ENCODE measurements around the gene GALNS. TPM values are rescaled to one million over a fixed set of nuclear protein-coding genes. Genes with fewer than 3 reads are reported as not detected.

Gene GALNS, protein sequence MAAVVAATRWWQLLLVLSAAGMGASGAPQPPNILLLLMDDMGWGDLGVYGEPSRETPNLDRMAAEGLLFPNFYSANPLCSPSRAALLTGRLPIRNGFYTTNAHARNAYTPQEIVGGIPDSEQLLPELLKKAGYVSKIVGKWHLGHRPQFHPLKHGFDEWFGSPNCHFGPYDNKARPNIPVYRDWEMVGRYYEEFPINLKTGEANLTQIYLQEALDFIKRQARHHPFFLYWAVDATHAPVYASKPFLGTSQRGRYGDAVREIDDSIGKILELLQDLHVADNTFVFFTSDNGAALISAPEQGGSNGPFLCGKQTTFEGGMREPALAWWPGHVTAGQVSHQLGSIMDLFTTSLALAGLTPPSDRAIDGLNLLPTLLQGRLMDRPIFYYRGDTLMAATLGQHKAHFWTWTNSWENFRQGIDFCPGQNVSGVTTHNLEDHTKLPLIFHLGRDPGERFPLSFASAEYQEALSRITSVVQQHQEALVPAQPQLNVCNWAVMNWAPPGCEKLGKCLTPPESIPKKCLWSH
- total RNA-seq, result 10 to 100 TPM in 2 of 4 donors, 1 to 10 TPM in 2; 4.8 to 10.4 (median 9.7) TPM
- polyA plus RNA-seq, result 10 to 100 TPM in 2 of 3 donors, 1 to 10 TPM in 1; 9.0 to 15.4 (median 12.3) TPM
- long read RNA-seq, donor 1, partial matches to known transcripts, result 0 of 1 reads
- long read RNA-seq, donor 1, other reads (novel, unspliced or antisense), result 1 of 1 reads
- long read RNA-seq, donor 2, partial matches to known transcripts, result 7 of 14 reads
- long read RNA-seq, donor 2, other reads (novel, unspliced or antisense), result 3 of 14 reads

DNA sequence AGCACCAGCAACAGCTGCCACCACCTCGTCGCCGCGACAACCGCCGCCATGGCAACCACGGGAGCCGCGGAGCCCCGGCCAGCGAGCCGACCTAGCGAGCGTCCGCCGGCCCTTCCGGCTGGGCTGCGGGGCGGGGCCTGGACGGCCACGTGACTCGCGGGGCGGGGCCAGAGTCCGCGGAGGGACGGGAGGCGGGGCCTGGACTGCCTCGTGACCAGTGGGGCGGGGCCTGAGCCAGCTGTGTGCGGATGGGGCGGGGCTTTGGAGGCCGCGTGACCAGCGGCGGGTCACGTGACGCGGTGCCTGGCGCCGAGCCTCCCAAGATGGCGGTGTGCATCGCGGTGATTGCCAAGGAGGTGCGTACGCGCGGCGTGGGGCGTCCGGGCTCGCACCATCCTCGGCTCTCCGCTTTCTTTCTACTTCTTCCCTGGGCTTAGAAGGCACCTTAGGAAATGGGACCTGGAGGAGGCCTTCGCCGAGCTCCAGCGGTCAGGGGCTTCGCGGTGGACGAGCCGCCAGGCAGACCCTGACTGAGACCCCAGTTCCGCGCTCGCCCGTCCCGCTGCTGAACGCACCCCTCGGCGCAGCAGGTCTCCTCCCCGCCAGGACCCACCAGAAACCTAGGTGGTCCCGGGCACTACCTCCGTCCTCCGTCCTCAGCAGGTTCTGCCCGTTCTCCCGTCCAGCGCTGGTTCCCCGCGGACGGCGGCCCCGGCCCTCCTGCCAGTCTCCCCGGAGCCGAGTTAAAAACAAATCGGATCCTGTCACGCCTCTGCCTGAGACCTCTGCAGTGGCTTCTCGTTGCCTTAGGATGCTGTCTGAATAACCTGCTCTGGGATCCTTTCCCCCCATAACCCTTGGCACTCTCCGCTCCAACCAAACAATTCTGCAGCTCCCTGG is at the start of gene GALNS, which contains the start of gene TRAPPC2L:
Gene GALNS (minus strand): TSS at position 120 of the 900 bp plus-strand sequence. CDS start 70 bp downstream, at position 50.
Gene TRAPPC2L (plus strand): TSS at position 300 of the 900 bp plus-strand sequence. CDS start 24 bp downstream, at position 324.
- intact Hi-C loops (cut with DNase I), result loop anchor here in 1 of 2 donors (5.0 kb wide), 2 partner anchors 45 kb away; partner anchors contain the start of gene APRT
- 0 to 1% (median 0%) methylated on average over 70 to 87 of the region's 87 CpGs for WGBS, 3 donors
- Histone ChIP-seq H3K27ac (peak within 1 kb of the TSS; percentile 84), H3K36me3 (ENCODE audit: insufficient read depth in 1 of 2, low read depth in 1 of 2) (peaks cover 0 to 36% of the 10 kb centered on the region in 2 donors), H3K4me3 (peak within 1 kb of the TSS; percentile 93), H3K9me3 (no peaks in the 10 kb centered on the region), H3K27me3 (ENCODE audit: insufficient read depth in 3 of 3, low read length in 2 of 3) (no peaks in the 10 kb centered on the region), H3K4me1 (peaks cover 13% of the 10 kb centered on the region)
- TF ChIP-seq, protein P1, sequence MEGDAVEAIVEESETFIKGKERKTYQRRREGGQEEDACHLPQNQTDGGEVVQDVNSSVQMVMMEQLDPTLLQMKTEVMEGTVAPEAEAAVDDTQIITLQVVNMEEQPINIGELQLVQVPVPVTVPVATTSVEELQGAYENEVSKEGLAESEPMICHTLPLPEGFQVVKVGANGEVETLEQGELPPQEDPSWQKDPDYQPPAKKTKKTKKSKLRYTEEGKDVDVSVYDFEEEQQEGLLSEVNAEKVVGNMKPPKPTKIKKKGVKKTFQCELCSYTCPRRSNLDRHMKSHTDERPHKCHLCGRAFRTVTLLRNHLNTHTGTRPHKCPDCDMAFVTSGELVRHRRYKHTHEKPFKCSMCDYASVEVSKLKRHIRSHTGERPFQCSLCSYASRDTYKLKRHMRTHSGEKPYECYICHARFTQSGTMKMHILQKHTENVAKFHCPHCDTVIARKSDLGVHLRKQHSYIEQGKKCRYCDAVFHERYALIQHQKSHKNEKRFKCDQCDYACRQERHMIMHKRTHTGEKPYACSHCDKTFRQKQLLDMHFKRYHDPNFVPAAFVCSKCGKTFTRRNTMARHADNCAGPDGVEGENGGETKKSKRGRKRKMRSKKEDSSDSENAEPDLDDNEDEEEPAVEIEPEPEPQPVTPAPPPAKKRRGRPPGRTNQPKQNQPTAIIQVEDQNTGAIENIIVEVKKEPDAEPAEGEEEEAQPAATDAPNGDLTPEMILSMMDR (IDR thresholded peaks at IDR 0.05), result no peak
- ATAC-seq, result peak; percentile 95 to 99 (median 98)
- DNase-seq, result peak; percentile 99 to 100

DNA sequence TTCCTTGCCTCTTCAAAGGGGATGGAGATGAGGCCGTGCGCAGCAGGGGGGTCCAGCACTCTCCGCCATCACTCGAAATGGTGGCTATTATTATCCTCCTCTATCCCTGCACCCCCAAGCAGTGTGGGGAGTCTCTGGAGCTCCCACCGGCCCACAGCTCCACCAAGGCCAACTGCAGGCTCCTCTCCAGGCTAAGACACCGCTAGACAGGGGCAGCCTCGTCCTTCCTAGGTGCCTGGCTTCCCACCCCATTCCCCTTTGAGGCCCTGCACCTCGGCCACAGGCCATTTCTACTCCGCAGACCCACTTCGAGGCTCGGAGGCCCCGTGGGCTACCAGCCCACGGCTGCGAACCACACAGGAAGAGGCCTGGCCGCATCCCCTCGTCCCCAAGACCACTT is 49.3 kb upstream of the GALNS start:
- WGBS, 3 donors, result 87 to 94% (median 93%) methylated on average over 16 of the region's 16 CpGs
- Histone ChIP-seq H3K4me3 (no peak overlapping the region), H3K4me1 (peaks cover 24% of the 10 kb centered on the region), H3K36me3 (ENCODE audit: insufficient read depth in 1 of 2, low read depth in 1 of 2) (no peaks in the 10 kb centered on the region), H3K27me3 (ENCODE audit: insufficient read depth in 3 of 3, low read length in 2 of 3) (no peaks in the 10 kb centered on the region), H3K27ac (no peak overlapping the region), H3K9me3 (no peaks in the 10 kb centered on the region)
- no peak for DNase-seq
- intact Hi-C loops (cut with DNase I), result no loop called here
- TF ChIP-seq, protein P1 (IDR thresholded peaks at IDR 0.05), result no peak
- no peak for ATAC-seq

DNA sequence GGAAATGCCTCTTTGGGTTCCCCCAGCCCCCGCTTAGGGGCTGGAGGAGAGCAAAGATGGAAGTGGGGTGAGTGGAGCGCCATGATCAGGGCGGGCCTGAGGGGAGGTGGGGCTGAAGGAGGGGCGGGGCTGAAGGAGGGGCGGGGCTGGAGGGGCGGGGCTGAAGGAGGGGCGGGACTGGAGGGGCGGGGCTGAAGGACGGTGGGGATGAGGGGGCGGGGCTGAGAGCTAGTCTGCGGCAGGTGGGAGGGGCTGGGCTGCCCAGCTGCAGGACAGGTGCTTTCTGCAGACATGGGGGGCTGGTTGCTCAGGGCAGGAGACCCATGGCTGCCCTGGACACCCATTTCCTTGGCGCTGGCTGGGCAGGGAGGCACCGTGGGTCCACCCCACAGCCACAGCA is 48.8 kb upstream of the GALNS start:
- H3K27ac ChIP-seq, result no peak overlapping the region
- no peak for DNase-seq
- no peaks in the 10 kb centered on the region for H3K27me3 ChIP-seq (ENCODE audit: insufficient read depth in 3 of 3, low read length in 2 of 3)
- no peak overlapping the region for H3K4me3 ChIP-seq
- no peak for ATAC-seq
- TF ChIP-seq, protein P1 (IDR thresholded peaks at IDR 0.05), result no peak
- 61 to 85% (median 65%) methylated on average over 8 to 13 of the region's 13 CpGs for WGBS, 3 donors
- no peaks in the 10 kb centered on the region for H3K9me3 ChIP-seq
- intact Hi-C loops (cut with DNase I), result no loop called here
- H3K36me3 ChIP-seq (ENCODE audit: insufficient read depth in 1 of 2, low read depth in 1 of 2), result no peaks in the 10 kb centered on the region
- peaks cover 24% of the 10 kb centered on the region for H3K4me1 ChIP-seq

DNA sequence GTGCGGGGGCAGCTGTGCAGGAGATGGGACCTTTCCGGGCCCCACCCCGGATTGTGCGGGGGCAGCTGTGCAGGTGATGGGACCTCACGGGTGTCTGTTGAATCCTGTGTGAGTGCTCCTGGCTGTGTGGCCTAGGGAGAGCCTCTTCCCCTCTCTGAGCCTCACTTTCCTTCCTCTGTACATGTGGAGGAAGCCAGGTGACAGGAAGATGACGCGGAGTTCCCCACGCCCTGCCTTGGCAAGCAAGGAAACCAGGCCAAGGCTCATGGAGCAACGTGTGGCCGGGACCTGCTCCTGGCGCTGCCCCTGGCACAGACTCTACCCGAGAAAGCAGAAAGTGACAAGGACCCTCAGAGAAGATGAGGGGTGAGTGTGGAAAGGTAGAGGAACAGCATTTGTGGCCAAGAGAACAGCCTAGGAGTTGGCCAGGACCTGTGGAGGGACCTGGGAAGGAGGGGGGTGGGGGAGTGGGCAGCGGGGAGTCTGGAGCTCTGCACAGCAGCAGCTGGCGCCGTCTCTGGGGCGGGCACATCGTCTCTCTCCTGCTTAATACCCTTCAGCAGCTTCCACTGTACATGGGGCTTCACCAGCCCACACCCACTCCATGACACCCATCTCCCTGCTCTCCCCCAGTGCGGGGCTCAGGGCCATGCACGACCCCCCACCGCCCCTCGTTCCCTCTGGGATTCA is 48.1 kb upstream of the GALNS start:
- H3K27ac ChIP-seq, result peak overlapping the region; percentile 16
- no peak for ATAC-seq

More for the DNA sequence above, 48.1 kb upstream of the GALNS start:
- Histone ChIP-seq H3K36me3 (ENCODE audit: insufficient read depth in 1 of 2, low read depth in 1 of 2) (no peaks in the 10 kb centered on the region), H3K4me3 (no peak overlapping the region), H3K27me3 (ENCODE audit: insufficient read depth in 3 of 3, low read length in 2 of 3) (no peaks in the 10 kb centered on the region), H3K4me1 (peaks cover 24% of the 10 kb centered on the region), H3K9me3 (no peaks in the 10 kb centered on the region)
- no peak for DNase-seq
- TF ChIP-seq, protein P1 (IDR thresholded peaks at IDR 0.05), result no peak
- intact Hi-C loops (cut with DNase I), result loop anchor here in 1 of 2 donors (5.0 kb wide), 1 partner anchor 48 kb away; the partner anchor contains the start of genes GALNS and TRAPPC2L
- 63 to 79% (median 73%) methylated on average over 18 to 21 of the region's 21 CpGs for WGBS, 3 donors
